Bronchial epithelial cell (primary cell): ENCODE data around the gene ALB. TPM values are rescaled to one million over a fixed set of nuclear protein-coding genes. Genes with fewer than 3 reads are reported as not detected.

Experiments
- DNase-seq: peaks from one replicate; pipeline ENCODE4 v3.0.0-alpha.2; 2010; ENCODE audit warnings: low read depth
- FAIRE-seq: peaks from 2 replicates; lab custom pipeline; 2011; peaks lifted over from hg19 to GRCh38; lab: Jason Lieb, UNC
- H3K27me3 ChIP-seq: 2 replicates; pipeline ENCODE4 v1.5.1; 2011; ENCODE audit warnings: low read length; ENCODE audit not compliant: control insufficient read depth, insufficient read depth
- H3K36me3 ChIP-seq: 2 replicates; pipeline ENCODE4 v1.5.1; 2011; ENCODE audit warnings: low read length; ENCODE audit not compliant: control insufficient read depth, insufficient read depth
- H3K4me3 ChIP-seq: 2 replicates; pipeline ENCODE4 v1.5.1; 2011; ENCODE audit warnings: mild to moderate bottlenecking, low read depth, low read length, control low read depth
- total RNA-seq: library from RNA; depleted of rRNA; stranded (reverse); fragments of >200 nt; gene quantifications from 2 replicates; pipeline ENCODE4 v1.2.1, GENCODE V29; 2014
- TF ChIP-seq, protein P1 (sequence below): IDR thresholded peaks from 2 replicates; pipeline ENCODE4 v1.5.1; 2011; ENCODE audit warnings: mild to moderate bottlenecking, moderate library complexity, low read length, control low read depth, inconsistent platforms; ENCODE audit not compliant: insufficient read depth, severe bottlenecking

ALB gene
- total RNA-seq, 1 donor from 2014 or later, result not detected

DNA sequence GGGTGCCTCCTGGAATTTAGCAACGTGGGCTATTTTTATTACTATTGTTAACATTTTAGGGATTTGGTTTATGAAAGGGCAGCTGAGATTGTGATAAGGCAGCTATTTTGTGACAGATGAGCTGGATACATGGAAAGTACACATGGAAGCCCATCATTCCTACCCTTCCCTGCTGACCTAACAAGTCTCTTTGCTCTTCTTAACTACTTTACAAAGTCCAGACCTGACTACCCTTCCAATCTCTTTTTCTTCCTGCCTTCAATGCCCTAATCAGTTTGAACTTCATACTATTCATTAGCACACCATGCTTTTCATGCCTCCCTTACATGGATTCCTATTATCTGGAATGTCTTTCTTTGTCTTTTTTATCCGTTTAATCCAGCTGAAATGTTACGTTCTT is 22.6 kb downstream of the ALB start:
- Histone ChIP-seq H3K4me3 (no peak overlapping the region), H3K27me3 (no peaks in the 10 kb centered on the region), H3K36me3 (no peaks in the 10 kb centered on the region)
- no peak for DNase-seq
- TF ChIP-seq, protein P1, sequence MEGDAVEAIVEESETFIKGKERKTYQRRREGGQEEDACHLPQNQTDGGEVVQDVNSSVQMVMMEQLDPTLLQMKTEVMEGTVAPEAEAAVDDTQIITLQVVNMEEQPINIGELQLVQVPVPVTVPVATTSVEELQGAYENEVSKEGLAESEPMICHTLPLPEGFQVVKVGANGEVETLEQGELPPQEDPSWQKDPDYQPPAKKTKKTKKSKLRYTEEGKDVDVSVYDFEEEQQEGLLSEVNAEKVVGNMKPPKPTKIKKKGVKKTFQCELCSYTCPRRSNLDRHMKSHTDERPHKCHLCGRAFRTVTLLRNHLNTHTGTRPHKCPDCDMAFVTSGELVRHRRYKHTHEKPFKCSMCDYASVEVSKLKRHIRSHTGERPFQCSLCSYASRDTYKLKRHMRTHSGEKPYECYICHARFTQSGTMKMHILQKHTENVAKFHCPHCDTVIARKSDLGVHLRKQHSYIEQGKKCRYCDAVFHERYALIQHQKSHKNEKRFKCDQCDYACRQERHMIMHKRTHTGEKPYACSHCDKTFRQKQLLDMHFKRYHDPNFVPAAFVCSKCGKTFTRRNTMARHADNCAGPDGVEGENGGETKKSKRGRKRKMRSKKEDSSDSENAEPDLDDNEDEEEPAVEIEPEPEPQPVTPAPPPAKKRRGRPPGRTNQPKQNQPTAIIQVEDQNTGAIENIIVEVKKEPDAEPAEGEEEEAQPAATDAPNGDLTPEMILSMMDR, result no peak
- FAIRE-seq, result no peak

DNA sequence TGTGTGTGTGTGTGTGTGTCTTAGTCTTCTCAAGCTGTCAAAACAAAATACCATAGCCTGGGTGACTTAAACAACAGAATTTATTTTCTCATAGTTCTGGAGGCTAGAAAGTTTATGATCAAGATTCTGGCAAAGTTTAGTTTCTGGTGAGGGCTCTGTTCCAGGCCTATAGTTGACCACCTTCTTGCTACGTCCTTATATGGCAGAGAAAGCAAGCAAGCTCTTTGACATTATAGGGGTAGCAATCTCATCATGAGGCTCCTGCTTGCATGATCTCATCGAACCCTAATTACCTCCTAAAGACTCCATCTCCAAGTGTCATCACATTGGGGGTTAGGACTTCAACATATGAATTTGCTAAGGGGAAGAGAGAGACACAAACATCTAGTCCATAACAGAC is 25.0 kb downstream of the ALB start:
- H3K27me3 ChIP-seq, result no peaks in the 10 kb centered on the region
- DNase-seq (no peak), FAIRE-seq (no peak)
- TF ChIP-seq, protein P1, result no peak
- no peaks in the 10 kb centered on the region for H3K36me3 ChIP-seq
- H3K4me3 ChIP-seq, result no peak overlapping the region

DNA sequence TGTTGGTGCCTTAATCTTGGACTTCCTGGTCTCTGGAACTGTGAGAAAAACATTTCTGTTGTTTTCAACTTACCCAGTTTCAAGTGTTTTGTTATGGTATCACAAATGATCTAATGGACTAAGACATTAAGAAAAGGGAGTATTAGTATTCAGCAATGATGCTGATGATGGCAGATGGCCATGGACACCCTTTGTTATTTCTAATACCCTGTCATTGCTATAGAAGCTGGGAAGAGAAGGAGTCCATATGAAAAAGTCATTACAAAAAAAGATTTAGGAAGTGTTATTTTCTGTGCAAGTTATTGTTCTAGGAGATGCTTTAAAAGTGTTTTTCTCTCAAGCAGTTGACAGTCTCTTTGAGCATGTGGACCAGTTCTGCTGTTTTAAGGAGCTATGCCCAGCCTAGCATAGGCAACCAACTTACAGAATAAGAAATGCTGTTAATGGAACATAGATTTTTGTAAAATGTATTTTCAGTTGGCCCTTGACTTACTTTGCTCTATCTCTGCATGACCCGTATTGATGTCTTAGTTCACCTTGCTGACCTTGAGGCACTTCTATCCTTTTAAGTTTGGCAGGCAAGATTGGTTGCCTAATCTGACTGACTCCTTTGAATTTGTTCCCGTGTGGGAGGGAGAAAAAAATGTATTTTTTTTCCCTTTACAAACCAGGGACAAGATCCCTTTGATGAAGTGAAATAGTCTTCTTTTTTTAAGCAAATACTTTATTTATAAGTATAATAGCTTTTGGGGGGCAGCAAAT is 25.9 kb downstream of the ALB start:
- H3K27me3 ChIP-seq, result no peaks in the 10 kb centered on the region
- H3K36me3 ChIP-seq, result no peaks in the 10 kb centered on the region
- DNase-seq, result no peak
- TF ChIP-seq, protein P1, result no peak
- no peak for FAIRE-seq
- H3K4me3 ChIP-seq, result no peak overlapping the region

DNA sequence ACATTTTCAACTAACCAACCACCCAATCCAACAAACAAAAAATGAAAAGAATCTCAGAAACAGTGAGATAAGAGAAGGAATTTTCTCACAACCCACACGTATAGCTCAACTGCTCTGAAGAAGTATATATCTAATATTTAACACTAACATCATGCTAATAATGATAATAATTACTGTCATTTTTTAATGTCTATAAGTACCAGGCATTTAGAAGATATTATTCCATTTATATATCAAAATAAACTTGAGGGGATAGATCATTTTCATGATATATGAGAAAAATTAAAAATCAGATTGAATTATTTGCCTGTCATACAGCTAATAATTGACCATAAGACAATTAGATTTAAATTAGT is 27.7 kb downstream of the ALB start:
- TF ChIP-seq, protein P1, result no peak
- FAIRE-seq, result no peak
- H3K27me3 ChIP-seq, result no peaks in the 10 kb centered on the region
- H3K36me3 ChIP-seq, result no peaks in the 10 kb centered on the region
- no peak for DNase-seq
- no peak overlapping the region for H3K4me3 ChIP-seq

DNA sequence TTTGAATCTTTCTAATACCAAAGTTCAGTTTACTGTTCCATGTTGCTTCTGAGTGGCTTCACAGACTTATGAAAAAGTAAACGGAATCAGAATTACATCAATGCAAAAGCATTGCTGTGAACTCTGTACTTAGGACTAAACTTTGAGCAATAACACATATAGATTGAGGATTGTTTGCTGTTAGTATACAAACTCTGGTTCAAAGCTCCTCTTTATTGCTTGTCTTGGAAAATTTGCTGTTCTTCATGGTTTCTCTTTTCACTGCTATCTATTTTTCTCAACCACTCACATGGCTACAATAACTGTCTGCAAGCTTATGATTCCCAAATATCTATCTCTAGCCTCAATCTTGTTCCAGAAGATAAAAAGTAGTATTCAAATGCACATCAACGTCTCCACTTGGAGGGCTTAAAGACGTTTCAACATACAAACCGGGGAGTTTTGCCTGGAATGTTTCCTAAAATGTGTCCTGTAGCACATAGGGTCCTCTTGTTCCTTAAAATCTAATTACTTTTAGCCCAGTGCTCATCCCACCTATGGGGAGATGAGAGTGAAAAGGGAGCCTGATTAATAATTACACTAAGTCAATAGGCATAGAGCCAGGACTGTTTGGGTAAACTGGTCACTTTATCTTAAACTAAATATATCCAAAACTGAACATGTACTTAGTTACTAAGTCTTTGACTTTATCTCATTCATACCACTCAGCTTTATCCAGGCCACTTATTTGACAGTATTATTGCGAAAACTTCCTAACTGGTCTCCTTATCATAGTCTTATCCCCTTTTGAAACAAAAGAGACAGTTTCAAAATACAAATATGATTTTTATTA is 28.3 kb downstream of the ALB start:
- no peak overlapping the region for H3K4me3 ChIP-seq
- no peaks in the 10 kb centered on the region for H3K27me3 ChIP-seq
- FAIRE-seq (no peak), DNase-seq (no peak)
- H3K36me3 ChIP-seq, result no peaks in the 10 kb centered on the region
- TF ChIP-seq, protein P1, result no peak
